ES-I3 (cell line): ENCODE measurements around the gene EGF.

Experiments used
- H3K36me3 ChIP-seq: 2 replicates; pipeline ENCODE4 v1.6.1; 2013; ENCODE audit warnings: mild to moderate bottlenecking, low read length, control low read depth, moderate library complexity; ENCODE audit not compliant: insufficient read depth
- H3K4me1 ChIP-seq: 2 replicates; pipeline ENCODE4 v1.6.1; 2013; ENCODE audit warnings: mild to moderate bottlenecking, control low read depth, low read length; ENCODE audit not compliant: insufficient read depth
- H3K9ac ChIP-seq: 2 replicates; pipeline ENCODE4 v1.6.1; 2013; ENCODE audit warnings: low read depth, mild to moderate bottlenecking, low read length, moderate library complexity
- H3K9me3 ChIP-seq: 2 replicates; pipeline ENCODE4 v1.6.1; 2013; ENCODE audit warnings: mild to moderate bottlenecking, low read length, moderate library complexity; ENCODE audit not compliant: control insufficient read depth, insufficient read depth

Gene EGF

GRCh38 chr4:109982521-109982920, 69.8 kb downstream of the EGF start:
- Histone ChIP-seq H3K4me1 (peaks cover 12% of the 10 kb centered on the region), H3K36me3 (no peaks in the 10 kb centered on the region), H3K9me3 (no peaks in the 10 kb centered on the region), H3K9ac (no peak overlapping the region)

GRCh38 chr4:109985993-109986974, 73.6 kb downstream of the EGF start:
- H3K9me3 ChIP-seq = no peaks in the 10 kb centered on the region
- H3K36me3 ChIP-seq = no peaks in the 10 kb centered on the region
- H3K4me1 ChIP-seq = no peaks in the 10 kb centered on the region; the same call in 1 of the 2 replicates
- no peak overlapping the region for H3K9ac ChIP-seq

DNA sequence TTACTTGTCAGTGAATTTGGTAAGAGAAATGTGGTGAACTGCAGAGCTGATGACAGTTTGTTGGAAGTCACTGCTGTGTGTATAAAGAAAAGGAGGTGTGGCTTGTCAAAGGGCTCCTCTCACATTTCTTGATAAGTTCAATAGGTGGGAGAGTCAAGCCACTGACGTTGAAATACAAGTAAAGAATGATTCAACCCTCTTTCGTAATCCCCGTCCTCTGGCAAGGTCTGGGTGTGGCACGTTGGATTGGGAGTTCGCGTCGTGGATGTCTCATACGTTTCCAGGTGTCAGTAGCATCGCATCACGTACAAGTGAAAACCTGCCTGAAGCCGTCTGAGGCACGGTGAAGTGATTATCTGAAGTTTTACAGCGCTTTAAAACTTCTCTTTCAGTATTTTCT, 76.4 kb downstream of the EGF start:
- no peaks in the 10 kb centered on the region; the same call in 1 of the 2 replicates for H3K4me1 ChIP-seq
- H3K36me3 ChIP-seq = no peaks in the 10 kb centered on the region
- no peak overlapping the region for H3K9ac ChIP-seq
- H3K9me3 ChIP-seq = no peaks in the 10 kb centered on the region

- H3K9ac ChIP-seq = no peak overlapping the region
Observed at GRCh38 chr4:109989618-109990017, 76.9 kb downstream of the EGF start.

GRCh38 chr4:109990261-109991257, 77.9 kb downstream of the EGF start:
- no peaks in the 10 kb centered on the region; the same call in 1 of the 2 replicates for H3K4me1 ChIP-seq
- no peak overlapping the region for H3K9ac ChIP-seq

More at GRCh38 chr4:109989618-109990017, 76.9 kb downstream of the EGF start:
- Histone ChIP-seq H3K9me3 (no peaks in the 10 kb centered on the region), H3K36me3 (no peaks in the 10 kb centered on the region), H3K4me1 (no peaks in the 10 kb centered on the region; the same call in 1 of the 2 replicates)

DNA sequence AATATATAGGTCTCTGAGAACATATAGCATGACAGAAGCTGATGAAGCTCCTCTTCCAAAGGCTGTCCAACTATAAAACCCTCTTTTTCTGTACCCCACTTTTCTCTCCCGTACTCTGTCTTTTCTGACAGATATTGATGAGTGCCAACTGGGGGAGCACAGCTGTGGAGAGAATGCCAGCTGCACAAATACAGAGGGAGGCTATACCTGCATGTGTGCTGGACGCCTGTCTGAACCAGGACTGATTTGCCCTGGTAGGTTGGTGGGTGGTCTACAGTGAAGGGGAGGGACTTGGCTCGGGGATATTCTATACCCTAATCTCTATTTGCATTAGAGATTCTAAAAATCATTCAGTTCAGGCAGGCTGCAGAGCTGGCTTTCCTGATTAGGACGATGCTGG, 80.4 kb downstream of the EGF start:
- H3K36me3 ChIP-seq = no peaks in the 10 kb centered on the region
- H3K4me1 ChIP-seq = no peaks in the 10 kb centered on the region; the same call in 1 of the 2 replicates
- no peak overlapping the region for H3K9ac ChIP-seq
- no peaks in the 10 kb centered on the region for H3K9me3 ChIP-seq

More at GRCh38 chr4:109990261-109991257, 77.9 kb downstream of the EGF start:
- H3K36me3 ChIP-seq = no peaks in the 10 kb centered on the region
- no peaks in the 10 kb centered on the region for H3K9me3 ChIP-seq

DNA sequence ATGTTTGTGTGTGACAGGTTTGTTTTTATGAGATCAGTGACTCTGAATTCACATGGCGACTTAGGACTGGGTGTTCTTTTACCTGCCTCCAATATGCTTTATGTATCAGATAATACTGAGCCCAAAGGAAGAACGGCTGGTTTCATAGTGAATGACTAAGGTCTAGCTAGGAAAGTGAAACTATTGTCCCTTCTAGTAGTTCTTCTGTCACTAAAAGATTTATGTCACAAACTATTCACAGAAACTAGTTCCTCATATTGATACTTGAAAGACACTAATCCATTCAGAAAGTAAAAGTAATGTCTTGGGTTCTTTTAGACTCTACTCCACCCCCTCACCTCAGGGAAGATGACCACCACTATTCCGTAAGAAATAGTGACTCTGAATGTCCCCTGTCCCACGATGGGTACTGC, 81.7 kb downstream of the EGF start:
- no peak overlapping the region for H3K9ac ChIP-seq
- H3K36me3 ChIP-seq = no peaks in the 10 kb centered on the region
- H3K4me1 ChIP-seq = no peaks in the 10 kb centered on the region
- no peaks in the 10 kb centered on the region for H3K9me3 ChIP-seq

DNA sequence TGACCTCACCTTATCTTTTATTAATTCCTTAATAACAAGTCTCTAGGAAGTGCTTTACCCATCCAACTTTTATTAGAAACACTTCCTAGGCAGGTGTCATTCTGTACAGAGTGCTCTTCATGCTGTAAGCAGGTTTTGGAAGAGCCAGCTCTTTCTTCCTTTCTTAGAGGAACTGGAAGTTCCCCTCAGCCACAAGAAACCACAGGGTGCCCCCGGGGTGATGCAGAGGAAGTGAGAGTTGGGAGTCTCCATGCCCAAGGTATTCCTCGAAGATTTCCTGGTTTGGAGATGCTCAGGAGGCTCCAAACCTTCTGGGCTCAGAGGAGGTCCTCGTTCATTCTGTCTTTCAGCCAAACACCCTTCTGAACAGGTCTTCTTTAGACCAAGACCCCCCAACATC, 83.8 kb downstream of the EGF start:
- no peaks in the 10 kb centered on the region for H3K4me1 ChIP-seq
- no peak overlapping the region for H3K9ac ChIP-seq
- no peaks in the 10 kb centered on the region for H3K9me3 ChIP-seq
- no peaks in the 10 kb centered on the region for H3K36me3 ChIP-seq

GRCh38 chr4:109998867-109999584, 86.3 kb downstream of the EGF start:
- no peaks in the 10 kb centered on the region for H3K36me3 ChIP-seq

GRCh38 chr4:109999585-109999912, 86.9 kb downstream of the EGF start:
- H3K9me3 ChIP-seq = no peaks in the 10 kb centered on the region
- no peaks in the 10 kb centered on the region for H3K4me1 ChIP-seq
- H3K36me3 ChIP-seq = no peaks in the 10 kb centered on the region
- H3K9ac ChIP-seq = no peak overlapping the region

More at GRCh38 chr4:109998867-109999584, 86.3 kb downstream of the EGF start:
- no peaks in the 10 kb centered on the region for H3K9me3 ChIP-seq
- no peak overlapping the region for H3K9ac ChIP-seq
- no peaks in the 10 kb centered on the region for H3K4me1 ChIP-seq

- Histone ChIP-seq H3K9ac (no peak overlapping the region), H3K4me1 (no peaks in the 10 kb centered on the region), H3K9me3 (no peaks in the 10 kb centered on the region), H3K36me3 (no peaks in the 10 kb centered on the region)
Observed at GRCh38 chr4:110002326-110002725, 89.6 kb downstream of the EGF start.

- no peaks in the 10 kb centered on the region for H3K9me3 ChIP-seq
- H3K36me3 ChIP-seq = no peaks in the 10 kb centered on the region
- no peaks in the 10 kb centered on the region for H3K4me1 ChIP-seq
- H3K9ac ChIP-seq = no peak overlapping the region
Observed at GRCh38 chr4:110003401-110004187, 90.9 kb downstream of the EGF start.

DNA sequence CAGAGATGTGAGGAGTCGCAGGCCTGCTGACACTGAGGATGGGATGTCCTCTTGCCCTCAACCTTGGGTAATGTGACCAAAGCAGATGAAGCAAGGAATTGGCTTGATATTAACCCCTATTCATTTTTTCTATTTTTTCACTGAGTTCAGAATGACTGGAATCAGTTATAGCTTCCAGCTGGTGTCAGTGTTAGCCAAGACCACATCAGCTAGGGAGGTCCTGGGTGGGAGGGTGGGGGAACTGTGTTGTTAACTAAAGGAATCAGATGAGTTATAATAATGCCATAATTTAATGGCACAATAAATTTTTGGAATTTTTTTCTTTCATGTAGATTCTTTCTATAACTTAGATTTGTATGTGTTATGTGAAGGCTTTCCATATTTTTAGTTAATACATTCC, 91.9 kb downstream of the EGF start:
- Histone ChIP-seq H3K36me3 (no peaks in the 10 kb centered on the region), H3K9me3 (no peaks in the 10 kb centered on the region), H3K9ac (no peak overlapping the region)

More for the DNA sequence above, 91.9 kb downstream of the EGF start:
- H3K4me1 ChIP-seq = no peaks in the 10 kb centered on the region
